ENCODE measurements around the gene SLC5A7.

Gene SLC5A7

DNA sequence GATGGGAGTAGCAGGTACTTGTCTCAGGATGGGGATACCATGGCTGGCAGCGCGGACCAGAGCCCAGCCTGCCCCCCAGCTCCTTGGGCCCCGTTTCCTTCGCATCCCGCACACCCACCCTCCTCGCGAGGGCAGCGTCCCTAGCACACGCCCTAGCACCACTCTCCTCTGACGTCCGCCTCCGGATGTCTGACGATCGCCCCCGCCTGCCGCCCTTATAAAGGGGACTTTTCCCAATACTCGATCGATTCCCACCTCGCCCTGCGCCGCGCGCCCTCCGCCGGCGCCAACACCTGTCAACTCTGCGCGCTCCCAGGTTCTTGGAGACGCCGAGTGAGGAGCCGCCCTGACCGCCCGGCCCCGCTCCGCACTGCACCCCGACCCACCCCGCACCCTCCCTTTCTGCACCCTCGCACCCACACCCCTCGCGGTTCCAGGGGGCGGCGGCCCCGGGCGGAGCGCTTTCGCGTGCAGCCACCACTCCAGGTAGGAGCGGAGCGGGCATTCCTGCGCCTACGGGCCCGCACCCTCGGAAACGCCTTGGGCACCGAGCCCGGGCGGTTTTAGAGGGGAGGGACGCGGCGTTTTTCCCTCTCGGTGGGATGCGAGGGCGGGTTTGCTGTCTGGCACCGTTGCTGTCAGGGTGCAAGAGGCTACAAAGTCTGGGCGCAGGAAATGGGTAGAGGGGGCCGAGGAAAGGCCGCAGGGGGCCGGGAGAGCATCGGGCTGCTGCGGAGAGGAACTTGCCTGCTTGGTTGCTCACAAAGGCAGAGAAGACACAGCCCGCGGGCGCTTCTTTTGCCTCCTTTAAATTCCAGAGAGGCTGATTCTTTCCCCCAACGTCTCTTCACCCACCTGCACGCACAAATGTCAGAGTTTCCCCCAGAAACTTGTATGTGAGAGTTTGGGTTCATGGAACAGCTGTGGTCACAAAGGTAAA lies at the start of gene SLC5A7:
Gene SLC5A7 (plus strand): TSS at position 247 of the 940 bp plus-strand sequence. CDS start 1,632 bp downstream, outside the sequence.
- DNase-seq, result no peak

DNA sequence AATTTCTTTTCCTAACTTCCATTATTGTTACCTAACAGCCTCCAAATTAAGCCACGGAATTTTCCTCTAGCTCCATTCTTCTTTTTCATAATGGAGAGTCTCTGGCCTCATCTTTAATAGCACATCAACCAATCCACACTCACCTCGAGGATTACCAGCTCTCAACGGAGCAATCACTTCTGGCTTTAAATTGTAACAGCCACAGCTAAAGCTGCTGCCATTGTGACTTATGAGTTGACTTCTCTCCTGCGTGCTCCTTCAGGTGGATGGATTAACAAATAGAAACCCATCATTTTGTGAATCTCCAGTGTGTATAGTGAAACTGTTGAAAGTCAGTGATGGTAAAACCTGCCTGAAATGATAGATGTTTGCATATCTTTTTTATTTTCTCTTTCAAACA lies 24.9 kb upstream of the SLC5A7 start:
- no peak for DNase-seq

DNA sequence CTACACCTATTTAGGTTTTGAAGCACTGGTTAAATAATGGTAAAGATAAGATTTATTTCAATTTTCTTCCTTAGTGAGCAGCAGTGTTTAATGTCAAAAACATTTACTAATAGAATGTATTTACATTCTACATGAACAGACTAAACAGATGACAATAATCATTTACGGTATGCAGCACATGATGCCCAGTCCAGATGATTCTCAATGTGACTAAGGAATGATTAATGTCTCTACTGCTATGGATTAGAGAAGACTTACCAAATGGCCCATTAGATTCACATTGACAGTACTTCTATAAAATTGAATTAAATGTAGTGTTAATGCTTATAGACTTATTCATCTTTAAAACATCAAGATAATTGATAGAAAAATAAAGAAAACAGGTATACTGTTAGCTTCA lies 22.1 kb upstream of the SLC5A7 start:
- DNase-seq, result no peak

DNA sequence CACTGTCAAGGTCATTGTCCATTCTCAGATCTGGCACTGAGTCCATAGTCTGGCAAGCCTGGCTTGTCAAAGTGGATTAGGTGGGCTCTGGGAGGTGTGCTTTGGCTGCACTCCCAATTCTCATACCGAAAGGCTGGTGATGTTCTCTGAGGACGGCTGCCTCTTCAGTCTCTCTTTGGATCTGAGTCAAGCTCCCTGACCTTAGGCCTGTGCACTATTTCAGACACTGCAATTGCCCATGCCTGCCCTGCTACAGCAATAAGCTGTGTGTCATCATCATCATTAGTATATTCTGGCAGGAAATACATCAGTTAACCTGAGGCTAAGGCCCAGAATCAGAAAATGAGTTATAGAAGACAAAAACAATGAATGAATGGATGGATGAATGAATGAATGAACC lies 1.6 kb upstream of the SLC5A7 start:
- no peak for DNase-seq

DNA sequence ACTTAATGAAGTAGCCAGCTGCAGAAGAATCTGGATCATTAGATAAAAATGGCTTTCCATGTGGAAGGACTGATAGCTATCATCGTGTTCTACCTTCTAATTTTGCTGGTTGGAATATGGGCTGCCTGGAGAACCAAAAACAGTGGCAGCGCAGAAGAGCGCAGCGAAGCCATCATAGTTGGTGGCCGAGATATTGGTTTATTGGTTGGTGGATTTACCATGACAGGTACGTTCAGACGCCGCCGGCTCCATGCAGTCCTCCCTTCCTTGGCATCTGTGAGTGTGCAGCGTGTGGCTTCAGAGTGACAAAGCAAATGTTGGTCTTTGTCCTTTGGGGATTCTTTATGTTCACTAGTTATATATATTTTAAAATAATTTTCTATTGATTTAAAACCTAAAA lies 1.8 kb downstream of the SLC5A7 start:
- DNase-seq, result no peak

DNA sequence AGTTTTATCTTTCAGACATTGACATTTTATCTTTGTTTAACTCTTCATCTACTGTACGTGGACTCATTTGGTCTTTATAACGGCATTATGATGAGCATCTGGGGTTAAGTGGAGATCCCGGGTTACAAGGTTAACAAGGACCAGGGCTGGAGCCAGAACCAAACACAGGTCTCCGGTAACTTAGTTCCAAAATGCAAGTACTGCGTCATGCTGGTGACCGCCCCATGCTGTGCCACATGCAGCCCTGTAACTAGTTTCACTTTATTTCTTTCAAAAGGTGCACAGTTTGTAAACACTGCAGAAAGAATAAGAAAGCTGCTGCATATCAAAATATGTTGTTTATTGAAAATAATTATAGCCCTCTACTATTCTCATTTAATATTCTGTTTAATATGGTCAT lies 3.1 kb downstream of the SLC5A7 start:
- no peak for DNase-seq

DNA sequence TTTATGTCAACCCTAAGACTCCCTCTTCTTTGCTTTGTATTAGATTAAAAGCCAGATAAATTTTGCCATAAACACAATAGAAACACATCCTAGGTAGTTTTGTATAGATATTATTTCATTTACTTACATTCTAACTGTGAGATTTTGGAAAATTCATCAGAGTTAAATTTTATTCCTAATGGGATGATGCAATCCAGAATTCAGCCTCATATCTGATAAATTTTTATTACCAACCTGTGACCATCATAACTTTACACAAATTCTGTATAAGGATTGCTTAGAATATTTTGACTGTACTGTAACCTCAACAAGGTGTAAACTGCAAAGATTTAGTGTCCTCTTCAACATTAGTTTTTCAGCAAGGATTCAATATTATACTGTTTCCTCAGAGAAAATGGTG lies 4.4 kb downstream of the SLC5A7 start:
- DNase-seq, result no peak

DNA sequence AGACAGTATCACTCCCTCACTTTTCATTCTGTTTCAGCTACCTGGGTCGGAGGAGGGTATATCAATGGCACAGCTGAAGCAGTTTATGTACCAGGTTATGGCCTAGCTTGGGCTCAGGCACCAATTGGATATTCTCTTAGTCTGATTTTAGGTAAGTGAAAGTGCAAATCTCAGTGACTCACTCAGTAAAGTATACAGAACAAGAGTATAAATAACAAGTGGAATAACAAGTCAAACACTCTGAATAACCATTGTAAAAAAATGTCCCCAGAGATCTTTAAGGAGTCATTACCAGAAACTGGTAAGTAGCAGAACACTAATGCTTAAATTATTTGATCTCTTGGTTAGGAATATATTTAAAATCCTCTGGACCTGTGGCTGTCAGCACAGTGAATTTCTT lies 5.7 kb downstream of the SLC5A7 start:
- no peak for DNase-seq

DNA sequence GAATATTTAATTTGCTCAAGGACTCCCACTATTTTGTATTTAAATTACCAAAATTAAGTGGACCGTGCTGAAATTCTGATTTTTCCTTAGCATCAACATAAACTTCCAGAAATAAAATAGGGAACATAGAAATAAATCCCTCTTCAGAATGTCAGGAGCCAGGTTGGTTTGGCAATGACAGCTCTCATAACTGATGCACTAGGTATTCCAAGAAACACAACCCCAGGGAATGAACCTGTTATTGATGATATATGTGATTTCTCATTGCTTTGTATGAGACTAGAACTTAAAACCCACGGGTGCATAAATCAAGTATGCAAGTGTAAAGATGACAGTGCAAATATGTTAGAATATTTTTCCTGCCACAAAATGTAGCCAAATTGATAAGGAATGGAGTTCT lies 12.8 kb downstream of the SLC5A7 start:
- no peak for DNase-seq

DNA sequence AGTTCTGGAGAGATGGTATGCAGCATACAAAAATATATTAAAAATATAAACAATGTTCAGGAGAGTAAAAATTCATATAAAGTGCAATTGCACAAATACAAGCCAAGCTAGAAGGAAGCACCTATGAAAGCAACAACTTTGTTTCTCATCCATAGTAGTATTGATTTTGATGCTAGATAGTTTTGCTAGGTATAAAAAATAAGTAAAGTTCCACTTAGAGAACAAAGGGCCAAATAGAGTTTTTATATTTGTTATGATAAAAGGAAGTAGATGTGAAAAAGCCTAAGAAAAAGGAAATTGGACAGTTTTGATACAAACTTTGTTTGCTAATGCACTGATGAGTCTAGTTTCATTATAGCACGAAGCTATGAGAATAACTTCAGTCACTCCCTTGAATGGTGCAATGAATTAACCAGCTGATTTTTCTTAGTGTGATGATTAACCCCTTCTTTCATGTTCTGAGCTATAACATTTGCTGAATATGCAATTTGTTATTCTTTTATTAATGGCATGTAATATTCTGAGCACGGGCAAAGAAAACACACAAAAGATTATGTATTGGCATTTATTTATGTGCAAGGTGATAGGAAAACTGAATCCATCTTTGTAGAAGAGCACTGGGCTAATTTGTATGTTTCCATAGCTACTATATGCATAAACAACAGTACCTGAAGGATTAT lies 24.7 kb downstream of the SLC5A7 start:
- DNase-seq, result no peak

DNA sequence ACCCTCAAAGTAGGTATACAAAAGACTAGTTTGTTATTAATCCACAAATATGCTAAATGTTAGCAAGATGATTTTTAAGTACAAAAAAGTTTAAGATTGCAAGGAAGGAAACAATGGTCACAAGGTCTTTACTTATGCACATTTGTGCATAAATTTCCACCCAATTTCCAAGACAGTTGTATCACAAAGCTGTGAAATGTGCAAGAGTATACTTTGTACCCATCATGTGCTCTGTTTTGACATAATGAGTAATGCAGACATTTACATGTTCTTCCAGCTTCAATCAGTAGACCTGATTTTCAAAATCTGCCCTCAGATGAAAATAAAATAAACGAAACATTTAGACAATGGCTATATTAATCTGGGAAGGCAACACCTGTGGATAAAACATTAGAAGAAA lies 27.0 kb downstream of the SLC5A7 start:
- no peak for DNase-seq

DNA sequence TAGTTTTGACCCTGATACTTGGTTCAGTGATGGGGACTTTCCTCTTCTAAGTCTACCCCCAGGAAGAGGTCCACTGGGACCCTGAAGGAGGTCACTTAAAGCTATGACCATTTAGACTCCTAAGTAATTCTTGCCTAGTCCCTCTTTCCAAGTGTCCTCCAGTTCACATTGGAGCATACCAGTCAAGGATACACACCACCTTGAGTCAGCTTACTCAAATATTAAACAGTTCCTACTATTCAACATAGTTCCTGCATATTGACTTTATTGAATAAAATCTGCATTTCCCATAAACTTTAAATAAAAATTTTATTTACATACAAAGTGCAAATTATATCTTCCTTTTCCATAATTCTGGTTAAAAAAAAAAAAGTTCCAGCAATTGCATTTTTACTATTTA lies 36.3 kb downstream of the SLC5A7 start:
- DNase-seq, result no peak

DNA sequence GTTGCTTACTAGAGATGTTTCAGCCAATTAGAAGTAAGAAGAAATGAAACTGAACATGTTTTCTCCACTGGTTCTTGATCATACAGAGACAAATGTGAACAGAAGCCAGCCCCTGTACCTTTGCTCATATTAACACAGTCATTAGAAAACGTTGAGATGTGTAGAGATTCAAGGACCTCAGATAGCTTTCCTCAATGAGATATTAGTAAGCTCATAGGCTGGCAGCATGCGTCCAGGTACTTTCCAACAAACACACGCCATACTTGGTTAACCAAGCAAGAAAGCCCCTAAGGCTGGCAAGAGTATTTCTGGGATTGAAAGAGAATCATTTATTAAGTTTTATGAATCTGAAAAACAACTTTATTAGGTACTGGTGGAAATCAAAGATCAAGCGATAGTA lies 37.5 kb downstream of the SLC5A7 start:
- no peak for DNase-seq

DNA sequence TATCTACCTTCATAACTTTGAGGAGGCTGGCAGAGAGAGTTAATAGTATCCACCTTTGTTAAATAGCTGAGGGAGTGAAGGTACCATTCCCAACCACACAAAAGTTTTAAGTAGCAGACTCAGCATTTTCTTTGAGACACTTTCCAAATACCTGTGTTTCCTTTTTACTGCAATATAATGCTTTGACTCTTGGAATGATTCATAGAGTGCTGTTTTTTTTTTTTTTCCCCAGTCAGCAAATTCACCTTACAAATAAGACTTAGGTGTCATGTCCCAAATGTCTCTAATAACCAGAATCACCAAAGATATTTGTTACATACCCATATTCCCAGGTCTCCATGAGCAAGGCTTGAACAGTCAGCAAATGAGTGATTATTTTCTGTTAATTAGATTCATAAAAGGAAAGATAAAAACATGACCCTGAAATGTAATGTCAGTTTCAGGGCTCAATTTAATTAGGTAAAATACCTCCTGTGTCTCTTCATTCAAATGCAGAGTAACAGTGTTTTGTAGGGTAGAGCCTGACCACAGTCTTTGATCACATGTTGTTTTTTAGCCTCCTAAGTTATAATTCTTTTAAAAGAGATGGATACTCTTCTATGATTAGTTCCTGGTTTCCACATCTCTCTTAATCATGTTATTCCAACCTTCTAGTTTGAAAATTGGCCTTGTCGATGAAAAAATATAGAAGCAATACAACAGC lies 39.9 kb downstream of the SLC5A7 start:
- DNase-seq, result no peak

DNA sequence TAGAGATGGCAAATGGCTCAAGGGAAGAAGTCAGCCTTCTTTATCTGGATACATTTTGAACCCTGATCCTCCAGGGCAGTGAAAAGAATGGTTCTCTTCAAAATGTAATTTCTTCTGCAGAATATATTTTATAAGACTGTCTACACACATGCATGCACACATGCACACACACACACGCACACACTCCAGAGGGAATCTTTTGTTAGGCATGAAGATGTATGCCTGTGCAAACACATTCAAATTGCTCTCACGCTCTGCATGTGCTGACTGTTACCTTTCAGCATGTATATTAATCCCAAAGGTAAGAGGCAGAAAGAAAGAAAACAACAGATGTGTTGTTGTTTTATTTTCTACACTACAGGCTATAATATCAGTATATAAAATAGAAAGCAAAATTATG lies 43.2 kb downstream of the SLC5A7 start:
- DNase-seq, result no peak

DNA sequence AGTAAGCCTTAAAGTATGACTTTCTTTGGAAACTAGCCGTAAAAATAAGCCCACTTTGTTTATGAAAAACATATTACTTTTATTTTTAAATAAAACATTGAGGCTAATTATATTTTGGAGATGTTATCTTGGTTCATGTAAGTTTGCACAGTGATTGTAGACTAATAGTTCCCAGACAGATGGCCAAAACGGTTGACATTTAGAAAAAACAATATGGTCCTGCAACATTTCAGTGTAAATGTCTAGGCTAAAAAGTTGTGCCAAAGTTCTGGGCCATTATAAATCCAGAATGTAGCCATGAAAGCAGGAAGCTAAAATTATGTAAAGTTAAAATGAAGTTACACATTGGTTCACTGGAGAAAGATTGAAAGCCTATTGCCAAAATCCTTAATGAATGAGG lies 43.6 kb downstream of the SLC5A7 start:
- DNase-seq, result no peak

DNA sequence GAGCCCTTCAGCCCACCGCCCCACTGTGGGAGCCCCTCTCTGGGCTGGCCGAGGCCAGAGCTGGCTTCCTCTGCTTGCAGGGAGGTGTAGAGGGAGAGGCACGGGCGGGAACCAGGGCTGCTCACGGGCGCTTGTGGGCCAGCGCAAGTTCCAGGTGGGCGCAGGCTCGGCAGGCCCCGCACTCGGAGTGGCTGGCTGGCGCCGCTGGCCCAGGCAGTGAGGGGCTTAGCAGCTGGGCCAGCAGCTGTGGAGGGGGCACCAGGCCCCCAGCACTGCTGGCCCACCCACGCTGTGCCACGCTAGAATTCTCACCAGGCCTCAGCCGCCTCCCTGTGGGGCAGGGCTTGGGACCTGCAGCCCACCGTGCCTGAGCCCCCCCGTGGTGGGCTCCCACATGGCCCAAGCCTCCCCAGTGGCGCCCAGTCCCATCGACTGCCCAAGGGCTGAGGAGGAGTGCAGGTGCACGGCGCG lies 45.2 kb downstream of the SLC5A7 start:
- DNase-seq, result no peak

DNA sequence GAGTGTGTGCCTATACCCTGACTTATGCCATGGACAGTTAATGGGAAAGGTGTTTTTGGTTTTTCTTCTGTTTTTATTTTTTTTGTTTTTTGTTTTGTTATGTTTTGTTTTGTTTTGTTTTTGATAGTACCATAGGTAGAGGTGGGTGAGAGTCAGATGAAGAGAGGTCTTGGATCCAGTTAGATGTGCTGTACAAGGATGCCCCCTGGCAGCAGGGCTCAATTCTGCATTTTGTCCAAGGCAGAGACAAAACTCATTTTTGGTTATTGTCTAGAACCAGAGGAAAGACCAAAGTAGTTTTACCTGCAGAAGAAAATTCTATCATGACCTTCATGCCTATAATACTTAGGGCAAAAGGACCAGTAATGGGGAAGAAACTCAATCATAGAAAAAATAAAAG lies 48.5 kb downstream of the SLC5A7 start:
- no peak for DNase-seq

DNA sequence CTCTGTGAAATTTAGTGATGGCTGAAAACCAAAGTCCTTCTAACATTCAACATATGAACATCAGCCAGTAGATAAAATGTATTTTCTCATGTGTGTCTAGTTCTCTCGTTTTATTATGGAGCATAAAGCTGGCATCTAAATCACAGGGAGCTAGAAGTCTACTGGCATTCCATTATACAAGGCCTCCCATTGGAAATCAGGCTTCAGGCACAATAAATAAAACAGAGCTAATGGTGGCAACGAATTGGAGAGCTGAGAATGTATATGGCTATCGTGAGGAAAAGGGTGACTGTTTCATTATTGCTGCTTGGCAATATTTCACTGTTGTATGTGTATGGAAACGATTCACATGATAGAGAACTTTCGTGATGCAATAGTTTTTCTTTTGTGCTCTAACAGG lies 62.4 kb downstream of the SLC5A7 start:
- DNase-seq, result no peak

DNA sequence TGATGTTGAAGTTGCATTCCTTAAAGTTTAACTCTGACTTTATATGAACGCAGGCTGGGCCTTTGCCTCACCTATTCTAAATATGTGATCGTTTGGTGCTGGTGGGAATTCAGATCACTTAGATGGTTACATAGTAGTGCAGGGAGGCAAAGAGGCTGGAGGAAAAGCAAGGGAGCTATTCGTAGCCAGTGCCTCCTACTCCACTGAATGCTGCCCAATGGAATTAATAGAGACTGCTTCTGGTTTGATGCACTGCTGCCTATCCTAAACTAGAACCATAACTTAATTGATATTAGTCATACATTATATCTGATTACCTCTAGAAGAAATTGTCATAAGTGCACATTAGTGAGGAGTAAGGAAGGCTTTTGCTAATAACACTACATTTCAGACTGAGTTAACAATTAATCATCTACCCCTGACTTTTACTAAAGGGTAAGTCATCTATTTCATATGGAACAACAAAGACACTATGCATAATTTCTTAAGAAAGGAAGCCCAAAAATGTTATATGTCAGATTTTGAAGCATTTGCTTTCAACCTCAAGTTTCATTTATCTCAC lies 72.3 kb downstream of the SLC5A7 start:
- no peak for DNase-seq

DNA sequence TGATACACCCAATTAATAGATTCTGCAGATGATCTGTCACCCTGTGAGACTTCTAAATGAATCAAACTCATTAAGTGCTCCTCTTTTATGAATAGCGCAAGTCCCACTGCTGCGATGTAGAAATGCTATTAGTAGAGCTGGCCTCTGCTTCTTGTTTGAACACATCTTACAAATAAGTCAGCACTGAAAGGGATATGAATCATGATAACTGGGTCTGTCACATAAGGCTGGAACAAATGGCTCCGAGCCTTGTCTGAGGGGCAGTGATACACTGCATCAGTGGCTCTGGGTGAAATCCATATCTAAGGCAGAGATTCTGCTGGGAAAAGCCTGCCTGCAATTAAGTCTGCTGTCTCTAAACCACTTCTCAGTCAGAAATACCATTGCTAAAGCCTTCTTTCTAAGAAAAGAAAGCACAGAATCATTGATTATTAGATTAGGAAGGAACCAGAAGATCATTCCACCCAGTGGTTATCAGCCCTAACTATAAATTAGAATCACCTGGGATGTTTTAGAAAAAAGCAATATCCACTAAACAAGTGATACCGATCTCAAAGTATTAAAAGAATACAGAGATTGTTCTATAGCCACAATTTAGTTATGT lies 75.2 kb downstream of the SLC5A7 start:
- no peak for DNase-seq

All from activated CD4-positive, alpha-beta T cell treated with anti-CD3 and anti-CD28 coated beads, Interleukin-2, amount 50 U/mL, for 1 hour (primary cell).